ENCODE results near the gene TMCC1.

GRCh38 chr3:129888771-129889170, 4.7 kb downstream of the TMCC1 start:
- TF ChIP-seq POLR2AphosphoS5 (IDR thresholded peaks at IDR 0.05; ENCODE audit: borderline replicate concordance, low read depth, low read length) (no peak), EZH2 (IDR thresholded peaks at IDR 0.05) (no peak), FOXP2 (optimal IDR thresholded peaks at IDR 0.05; ENCODE audit: control extremely low read depth, extremely low read length, insufficient read depth) (no peak)
